Measurements from ENCODE around the gene FCER2. TPM values are rescaled to one million over a fixed set of nuclear protein-coding genes. Genes with fewer than 3 reads are reported as not detected.

FCER2 gene
- total and polyA plus RNA-seq, 7 experiments from 2014 or later = 0.32 to 3.8 (median 0.52) TPM; not detected in 2

GRCh38 chr19:7670790-7671189, 31.1 kb downstream of the FCER2 start:
- Histone ChIP-seq H3K27ac (ENCODE audit: low read depth, low read length) (no peak overlapping the region), H3K4me3 (ENCODE audit: low read length) (no peak overlapping the region), H3K9me3 (ENCODE audit: control insufficient read depth in 2 of 3, low read length in 3 of 3) (no peaks in the 10 kb centered on the region), H3K36me3 (ENCODE audit: control insufficient read depth in 2 of 3, insufficient read depth in 3 of 3, low read length in 3 of 3) (no peaks in the 10 kb centered on the region), H3K27me3 (ENCODE audit: control insufficient read depth in 2 of 2, insufficient read depth in 2 of 2, low read length in 2 of 2) (peaks cover 0 to under 1% of the 10 kb centered on the region in 2 donors), H3K4me1 (ENCODE audit: control insufficient read depth in 2 of 2, insufficient read depth in 2 of 2, low read length in 2 of 2) (no peaks in the 10 kb centered on the region)
- DNase-seq (no peak), ATAC-seq (no peak)
- no peak overlapping the region for H3K27ac Mint-ChIP-seq
- no peaks in the 10 kb centered on the region for H3K36me3 Mint-ChIP-seq
- peaks cover 17 to 43% (median 27%) of the 10 kb centered on the region in 5 donors for H3K27me3 Mint-ChIP-seq
- H3K9me3 Mint-ChIP-seq = no peaks in the 10 kb centered on the region
- intact Hi-C loops (cut with micrococcal nuclease) = no loop called here
- peak overlapping the region; percentile 63 to 85 (median 75) for H3K4me3 Mint-ChIP-seq
- CTCF ChIA-PET = interaction anchor here (1.5 kb wide), 1 partner anchor 10 kb away, joined by 6 read pairs; the partner anchor contains the start of gene TRAPPC5
- peaks cover 13 to 21% (median 14%) of the 10 kb centered on the region in 7 donors for H3K4me1 Mint-ChIP-seq
- POLR2A ChIA-PET = interaction anchor here (0.5 kb wide), 1 partner anchor 147 kb away, joined by 3 read pairs; no protein-coding TSS in a partner anchor

- DNase-seq (peak in 1 of 9 donors; percentile 31), ATAC-seq (peak; percentile 65)
- Histone ChIP-seq H3K4me3 (ENCODE audit: low read length) (peak overlapping the region; percentile 17), H3K4me1 (ENCODE audit: control insufficient read depth in 2 of 2, insufficient read depth in 2 of 2, low read length in 2 of 2) (no peaks in the 10 kb centered on the region), H3K9me3 (ENCODE audit: control insufficient read depth in 2 of 3, low read length in 3 of 3) (no peaks in the 10 kb centered on the region), H3K27ac (ENCODE audit: low read depth, low read length) (no peak overlapping the region), H3K27me3 (ENCODE audit: control insufficient read depth in 2 of 2, insufficient read depth in 2 of 2, low read length in 2 of 2) (no peaks in the 10 kb centered on the region), H3K36me3 (ENCODE audit: control insufficient read depth in 2 of 3, insufficient read depth in 3 of 3, low read length in 3 of 3) (no peaks in the 10 kb centered on the region)
- ChIA-PET POLR2A (interaction anchor here (0.6 kb wide), 1 partner anchor 35 kb away, joined by 3 read pairs; no protein-coding TSS in a partner anchor), CTCF (interaction anchor here (1.5 kb wide), 1 partner anchor 11 kb away, joined by 6 read pairs; the partner anchor contains the start of gene TRAPPC5)
- intact Hi-C loops (cut with micrococcal nuclease) = no loop called here
- Mint-ChIP-seq H3K27ac (peak overlapping the region in 3 of 9 donors; percentile 43 to 77 (median 54)), H3K36me3 (no peaks in the 10 kb centered on the region), H3K27me3 (peaks cover 17 to 41% (median 24%) of the 10 kb centered on the region in 5 donors), H3K4me3 (peak overlapping the region; percentile 63 to 85 (median 75)), H3K4me1 (peaks cover 11 to 19% (median 13%) of the 10 kb centered on the region in 7 donors), H3K9me3 (no peaks in the 10 kb centered on the region)
These were observed 31.7 kb downstream of the FCER2 start for GRCh38 chr19:7670150-7670783.

GRCh38 chr19:7669641-7670040, 32.3 kb downstream of the FCER2 start:
- Mint-ChIP-seq H3K9me3 (no peaks in the 10 kb centered on the region), H3K4me1 (peaks cover 10 to 19% (median 13%) of the 10 kb centered on the region in 7 donors), H3K27me3 (peaks cover 17 to 39% (median 24%) of the 10 kb centered on the region in 5 donors), H3K36me3 (no peaks in the 10 kb centered on the region), H3K27ac (no peak overlapping the region), H3K4me3 (peak overlapping the region in 5 of 10 donors; percentile 7 to 76 (median 54))
- H3K9me3 ChIP-seq (ENCODE audit: control insufficient read depth in 2 of 3, low read length in 3 of 3) = no peaks in the 10 kb centered on the region
- H3K27ac ChIP-seq (ENCODE audit: low read depth, low read length) = no peak overlapping the region
- H3K4me3 ChIP-seq (ENCODE audit: low read length) = no peak overlapping the region
- no peaks in the 10 kb centered on the region for H3K27me3 ChIP-seq (ENCODE audit: control insufficient read depth in 2 of 2, insufficient read depth in 2 of 2, low read length in 2 of 2)
- no peak for ATAC-seq
- DNase-seq = no peak
- no peaks in the 10 kb centered on the region for H3K36me3 ChIP-seq (ENCODE audit: control insufficient read depth in 2 of 3, insufficient read depth in 3 of 3, low read length in 3 of 3)
- ChIA-PET CTCF (no interaction called here), POLR2A (no interaction called here)
- intact Hi-C loops (cut with micrococcal nuclease) = no loop called here
- H3K4me1 ChIP-seq (ENCODE audit: control insufficient read depth in 2 of 2, insufficient read depth in 2 of 2, low read length in 2 of 2) = no peaks in the 10 kb centered on the region

GRCh38 chr19:7668842-7669241, 33.1 kb downstream of the FCER2 start, which contains the start of gene RETN:
Gene RETN (plus strand): TSS chr19:7669049. CDS start chr19:7669327, 278 bp downstream.
- H3K27me3 ChIP-seq (ENCODE audit: control insufficient read depth in 2 of 2, insufficient read depth in 2 of 2, low read length in 2 of 2) = no peaks in the 10 kb centered on the region
- DNase-seq = no peak
- no peaks in the 10 kb centered on the region for H3K4me1 ChIP-seq (ENCODE audit: control insufficient read depth in 2 of 2, insufficient read depth in 2 of 2, low read length in 2 of 2)
- H3K27ac Mint-ChIP-seq = no peak within 1 kb of the TSS
- H3K4me1 Mint-ChIP-seq = peaks cover 5 to 13% (median 9%) of the 10 kb centered on the region in 7 donors
- no peaks in the 10 kb centered on the region for H3K9me3 Mint-ChIP-seq
- intact Hi-C loops (cut with micrococcal nuclease) = no loop called here
- ChIA-PET POLR2A (no interaction called here), CTCF (no interaction called here)
- ATAC-seq = no peak
- no peaks in the 10 kb centered on the region for H3K36me3 ChIP-seq (ENCODE audit: control insufficient read depth in 2 of 3, insufficient read depth in 3 of 3, low read length in 3 of 3)
- no peak within 1 kb of the TSS for H3K4me3 ChIP-seq (ENCODE audit: low read length)
- peak within 1 kb of the TSS in 7 of 10 donors; percentile 1 to 76 (median 42) for H3K4me3 Mint-ChIP-seq
- no peaks in the 10 kb centered on the region for H3K9me3 ChIP-seq (ENCODE audit: control insufficient read depth in 2 of 3, low read length in 3 of 3)
- no peak within 1 kb of the TSS for H3K27ac ChIP-seq (ENCODE audit: low read depth, low read length)
- peaks cover 17 to 37% (median 21%) of the 10 kb centered on the region in 5 donors for H3K27me3 Mint-ChIP-seq
- no peaks in the 10 kb centered on the region for H3K36me3 Mint-ChIP-seq

GRCh38 chr19:7665076-7665475, 36.9 kb downstream of the FCER2 start:
- Histone ChIP-seq H3K36me3 (ENCODE audit: control insufficient read depth in 2 of 3, insufficient read depth in 3 of 3, low read length in 3 of 3) (no peaks in the 10 kb centered on the region), H3K4me1 (ENCODE audit: control insufficient read depth in 2 of 2, insufficient read depth in 2 of 2, low read length in 2 of 2) (no peaks in the 10 kb centered on the region), H3K27ac (ENCODE audit: low read depth, low read length) (no peak overlapping the region), H3K9me3 (ENCODE audit: control insufficient read depth in 2 of 3, low read length in 3 of 3) (no peaks in the 10 kb centered on the region), H3K4me3 (ENCODE audit: low read length) (no peak overlapping the region), H3K27me3 (ENCODE audit: control insufficient read depth in 2 of 2, insufficient read depth in 2 of 2, low read length in 2 of 2) (no peaks in the 10 kb centered on the region)
- intact Hi-C loops (cut with micrococcal nuclease) = no loop called here
- no peaks in the 10 kb centered on the region for H3K9me3 Mint-ChIP-seq
- H3K4me3 Mint-ChIP-seq = no peak overlapping the region
- peaks cover 6 to 14% (median 8%) of the 10 kb centered on the region in 5 donors for H3K27me3 Mint-ChIP-seq
- no peaks in the 10 kb centered on the region for H3K36me3 Mint-ChIP-seq
- POLR2A ChIA-PET = interaction anchor here (1.1 kb wide), 1 partner anchor 13 kb away, joined by 3 read pairs; no protein-coding TSS in a partner anchor
- no peak overlapping the region for H3K27ac Mint-ChIP-seq
- H3K4me1 Mint-ChIP-seq = peaks cover 0 to 11% (median 2%) of the 10 kb centered on the region in 7 donors
- CTCF ChIA-PET = interaction anchor here (0.6 kb wide), 1 partner anchor 127 kb away, joined by 5 read pairs; no protein-coding TSS in a partner anchor
- no peak for ATAC-seq
- DNase-seq = no peak

GRCh38 chr19:7663706-7664105, 38.2 kb downstream of the FCER2 start:
- H3K4me1 ChIP-seq (ENCODE audit: control insufficient read depth in 2 of 2, insufficient read depth in 2 of 2, low read length in 2 of 2) = no peaks in the 10 kb centered on the region
- H3K27ac ChIP-seq (ENCODE audit: low read depth, low read length) = no peak overlapping the region
- no peaks in the 10 kb centered on the region for H3K27me3 ChIP-seq (ENCODE audit: control insufficient read depth in 2 of 2, insufficient read depth in 2 of 2, low read length in 2 of 2)
- H3K4me1 Mint-ChIP-seq = peaks cover 0 to 6% (median 0%) of the 10 kb centered on the region in 7 donors
- no peaks in the 10 kb centered on the region for H3K36me3 Mint-ChIP-seq
- H3K4me3 Mint-ChIP-seq = no peak overlapping the region
- H3K9me3 Mint-ChIP-seq = no peaks in the 10 kb centered on the region
- H3K36me3 ChIP-seq (ENCODE audit: control insufficient read depth in 2 of 3, insufficient read depth in 3 of 3, low read length in 3 of 3) = no peaks in the 10 kb centered on the region
- ChIA-PET POLR2A (no interaction called here), CTCF (no interaction called here)
- H3K27me3 Mint-ChIP-seq = peaks cover 0 to 6% (median 2%) of the 10 kb centered on the region in 5 donors
- intact Hi-C loops (cut with micrococcal nuclease) = no loop called here
- H3K9me3 ChIP-seq (ENCODE audit: control insufficient read depth in 2 of 3, low read length in 3 of 3) = no peaks in the 10 kb centered on the region
- DNase-seq = no peak
- no peak for ATAC-seq
- H3K27ac Mint-ChIP-seq = no peak overlapping the region
- no peak overlapping the region for H3K4me3 ChIP-seq (ENCODE audit: low read length)

Data from naive thymus-derived CD4-positive, alpha-beta T cell (primary cell).